ENCODE measurements around the gene JADE2.

JADE2 gene

GRCh38 chr5:134564396-134564795 is 38.9 kb downstream of the JADE2 start:
- no peak overlapping the region for H3K4me3 ChIP-seq (ENCODE audit: low read depth, low read length)
- DNase-seq (ENCODE audit: low read depth): no peak
- in situ Hi-C loops (cut with HindIII; ENCODE audit: low sequenced_read_pairs): no loop called here
- no peak for TF ChIP-seq CTCF (IDR thresholded peaks at IDR 0.05; ENCODE audit: low read depth, low read length, missing control alignments)

- in situ Hi-C loops (cut with HindIII; ENCODE audit: low sequenced_read_pairs): no loop called here
- DNase-seq (ENCODE audit: low read depth): no peak
- H3K4me3 ChIP-seq (ENCODE audit: low read depth, low read length): no peak overlapping the region
- no peak for TF ChIP-seq CTCF (IDR thresholded peaks at IDR 0.05; ENCODE audit: low read depth, low read length, missing control alignments)
These were observed 40.6 kb downstream of the JADE2 start for GRCh38 chr5:134565791-134566740.

- DNase-seq (ENCODE audit: low read depth): no peak
- H3K4me3 ChIP-seq (ENCODE audit: low read depth, low read length): no peak overlapping the region
- TF ChIP-seq CTCF (IDR thresholded peaks at IDR 0.05; ENCODE audit: low read depth, low read length, missing control alignments): no peak
- in situ Hi-C loops (cut with HindIII; ENCODE audit: low sequenced_read_pairs): no loop called here
These were observed 41.3 kb downstream of the JADE2 start for GRCh38 chr5:134566741-134567221.

GRCh38 chr5:134567641-134568336 is 42.3 kb downstream of the JADE2 start:
- in situ Hi-C loops (cut with HindIII; ENCODE audit: low sequenced_read_pairs): no loop called here
- no peak for TF ChIP-seq CTCF (IDR thresholded peaks at IDR 0.05; ENCODE audit: low read depth, low read length, missing control alignments)
- no peak for DNase-seq (ENCODE audit: low read depth)
- H3K4me3 ChIP-seq (ENCODE audit: low read depth, low read length): no peak overlapping the region

GRCh38 chr5:134568337-134568700 is 42.8 kb downstream of the JADE2 start:
- DNase-seq (ENCODE audit: low read depth): no peak
- in situ Hi-C loops (cut with HindIII; ENCODE audit: low sequenced_read_pairs): no loop called here
- no peak overlapping the region for H3K4me3 ChIP-seq (ENCODE audit: low read depth, low read length)
- TF ChIP-seq CTCF (IDR thresholded peaks at IDR 0.05; ENCODE audit: low read depth, low read length, missing control alignments): no peak

- no peak overlapping the region for H3K4me3 ChIP-seq (ENCODE audit: low read depth, low read length)
- in situ Hi-C loops (cut with HindIII; ENCODE audit: low sequenced_read_pairs): no loop called here
- no peak for TF ChIP-seq CTCF (IDR thresholded peaks at IDR 0.05; ENCODE audit: low read depth, low read length, missing control alignments)
- no peak for DNase-seq (ENCODE audit: low read depth)
These were observed 43.6 kb downstream of the JADE2 start for GRCh38 chr5:134568761-134569695.

All from astrocyte of the cerebellum (primary cell).